Ishikawa (cell line): Measurements from ENCODE around the gene PRKCB.

Experiments
- CREB1 ChIP-seq: IDR thresholded peaks from 2 replicates; pipeline ENCODE4 v1.6.1; 2012; ENCODE audit warnings: low read depth
- EP300 ChIP-seq: IDR thresholded peaks from 2 replicates; pipeline ENCODE4 v1.6.1; 2012; ENCODE audit warnings: borderline replicate concordance
- FOXM1 ChIP-seq: IDR thresholded peaks from 2 replicates; pipeline ENCODE4 v1.6.1; 2012; ENCODE audit warnings: low read depth, borderline replicate concordance
- MAX ChIP-seq: IDR thresholded peaks from 2 replicates; pipeline ENCODE4 v1.6.1; 2012
- RAD21 ChIP-seq: IDR thresholded peaks from 2 replicates; pipeline ENCODE4 v1.6.1; 2012; ENCODE audit warnings: low read depth
- REST ChIP-seq: IDR thresholded peaks from 2 replicates; pipeline ENCODE4 v1.6.1; 2012; ENCODE audit warnings: low read depth, mild to moderate bottlenecking
- TAF1 ChIP-seq: IDR thresholded peaks from 2 replicates; pipeline ENCODE4 v1.6.1; 2012; ENCODE audit warnings: low read depth, mild to moderate bottlenecking
- USF1 ChIP-seq: IDR thresholded peaks from 2 replicates; pipeline ENCODE4 v1.6.1; 2012
- YY1 ChIP-seq: IDR thresholded peaks from 2 replicates; pipeline ENCODE4 v1.6.1; 2012; ENCODE audit warnings: low read depth

- no peak for TF ChIP-seq FOXM1
- no peak for TF ChIP-seq CREB1
- TF ChIP-seq RAD21 = no peak
- no peak for TF ChIP-seq EP300
- no peak for TF ChIP-seq USF1
- no peak for TF ChIP-seq YY1
- no peak for TF ChIP-seq REST
- no peak for TF ChIP-seq MAX
- TF ChIP-seq TAF1 = no peak
Observed at GRCh38 chr16:23962001-23962400, 126.2 kb downstream of the PRKCB start.
